ENCODE results near the gene IL1R2.

Gene IL1R2

DNA sequence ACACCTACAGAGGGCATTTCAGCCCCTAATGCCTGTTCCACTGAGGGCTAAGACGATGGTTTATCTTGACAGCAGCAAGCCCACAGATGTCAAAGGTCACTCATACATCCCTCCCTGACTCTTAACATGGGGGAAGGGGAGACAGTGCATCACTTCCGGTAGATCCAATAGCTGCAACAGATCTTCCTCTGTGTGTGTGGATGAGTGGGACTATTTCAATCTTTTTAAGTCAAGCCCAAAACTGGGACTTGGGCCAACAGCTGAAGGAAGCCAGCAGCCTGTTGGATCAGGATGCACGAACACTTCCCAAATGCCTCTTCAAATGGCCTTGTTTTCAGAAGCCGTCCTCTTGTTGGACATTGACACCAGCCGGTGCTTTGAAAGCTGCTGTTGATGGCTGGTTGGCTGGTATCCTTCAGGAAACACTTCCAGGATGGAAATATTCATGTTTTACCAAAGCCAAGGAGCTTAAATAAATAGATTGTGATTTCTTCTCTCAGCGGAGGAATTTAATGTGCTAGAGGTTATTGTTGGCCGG, 59.2 kb downstream of the IL1R2 start:
- Histone ChIP-seq H3K9me3 (ENCODE audit: control insufficient read depth, insufficient read depth, low read length) (no peaks in the 10 kb centered on the region), H3K27ac (ENCODE audit: low read depth, low read length) (no peak overlapping the region), H3F3A (ENCODE audit: control insufficient read depth, insufficient read depth) (no peaks in the 10 kb centered on the region), H3K4me3 (ENCODE audit: low read length) (no peak overlapping the region), H3K4me2 (ENCODE audit: low read length) (no peak overlapping the region), H3K79me2 (ENCODE audit: control insufficient read depth, low read length) (no peaks in the 10 kb centered on the region), H3K9me2 (replicated peaks; ENCODE audit: control insufficient read depth, low read length) (no peaks in the 10 kb centered on the region), H3K4me1 (ENCODE audit: control insufficient read depth, low read length) (no peaks in the 10 kb centered on the region), H3K36me3 (ENCODE audit: control insufficient read depth, low read length) (no peaks in the 10 kb centered on the region), H4K20me1 (ENCODE audit: control insufficient read depth, insufficient read depth, low read depth, low read length) (no peaks in the 10 kb centered on the region), H3K27me3 (ENCODE audit: control insufficient read depth, low read length) (peaks cover 6% of the 10 kb centered on the region; the same call in 1 of the 2 replicates)
- TF ChIP-seq, protein P1, sequence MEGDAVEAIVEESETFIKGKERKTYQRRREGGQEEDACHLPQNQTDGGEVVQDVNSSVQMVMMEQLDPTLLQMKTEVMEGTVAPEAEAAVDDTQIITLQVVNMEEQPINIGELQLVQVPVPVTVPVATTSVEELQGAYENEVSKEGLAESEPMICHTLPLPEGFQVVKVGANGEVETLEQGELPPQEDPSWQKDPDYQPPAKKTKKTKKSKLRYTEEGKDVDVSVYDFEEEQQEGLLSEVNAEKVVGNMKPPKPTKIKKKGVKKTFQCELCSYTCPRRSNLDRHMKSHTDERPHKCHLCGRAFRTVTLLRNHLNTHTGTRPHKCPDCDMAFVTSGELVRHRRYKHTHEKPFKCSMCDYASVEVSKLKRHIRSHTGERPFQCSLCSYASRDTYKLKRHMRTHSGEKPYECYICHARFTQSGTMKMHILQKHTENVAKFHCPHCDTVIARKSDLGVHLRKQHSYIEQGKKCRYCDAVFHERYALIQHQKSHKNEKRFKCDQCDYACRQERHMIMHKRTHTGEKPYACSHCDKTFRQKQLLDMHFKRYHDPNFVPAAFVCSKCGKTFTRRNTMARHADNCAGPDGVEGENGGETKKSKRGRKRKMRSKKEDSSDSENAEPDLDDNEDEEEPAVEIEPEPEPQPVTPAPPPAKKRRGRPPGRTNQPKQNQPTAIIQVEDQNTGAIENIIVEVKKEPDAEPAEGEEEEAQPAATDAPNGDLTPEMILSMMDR (IDR thresholded peaks at IDR 0.05; ENCODE audit: low read depth, low read length, poor library complexity, severe bottlenecking) = no peak
- TF ChIP-seq EZH2phosphoT487 (IDR thresholded peaks at IDR 0.05; ENCODE audit: borderline replicate concordance, low read length) = no peak

DNA sequence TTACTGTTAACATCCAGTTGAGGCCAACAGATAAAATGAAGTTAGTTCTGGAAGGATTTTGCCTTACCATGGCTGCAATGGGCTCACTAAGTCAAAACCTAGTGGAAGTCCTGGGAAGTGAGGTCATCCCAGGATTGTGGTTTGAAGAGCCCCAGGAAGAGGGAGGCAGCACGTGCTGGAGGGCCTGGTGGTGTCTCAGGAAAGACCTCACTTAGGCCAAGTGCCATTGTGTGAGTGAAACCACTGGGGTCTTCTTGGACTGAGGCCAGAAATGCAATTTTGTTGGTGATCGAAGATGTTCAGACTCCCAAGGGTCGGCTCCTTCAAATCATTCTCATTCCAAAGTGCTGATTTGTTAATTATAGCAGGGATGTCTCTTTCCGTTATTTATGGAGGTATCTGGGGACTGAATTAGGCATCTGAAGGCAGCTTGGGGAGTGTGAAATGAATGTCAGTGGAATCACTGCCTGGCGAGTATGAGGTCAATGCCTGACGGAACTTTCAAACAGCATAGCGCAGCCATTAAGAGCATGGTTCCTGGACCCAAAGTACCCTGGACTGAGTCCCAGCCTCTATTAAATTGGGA, 60.0 kb downstream of the IL1R2 start:
- no peaks in the 10 kb centered on the region for H3K9me2 ChIP-seq (replicated peaks; ENCODE audit: control insufficient read depth, low read length)
- TF ChIP-seq, protein P1 (IDR thresholded peaks at IDR 0.05; ENCODE audit: low read depth, low read length, poor library complexity, severe bottlenecking) = no peak
- TF ChIP-seq EZH2phosphoT487 (IDR thresholded peaks at IDR 0.05; ENCODE audit: borderline replicate concordance, low read length) = no peak
- no peaks in the 10 kb centered on the region for H4K20me1 ChIP-seq (ENCODE audit: control insufficient read depth, insufficient read depth, low read depth, low read length)
- H3K4me3 ChIP-seq (ENCODE audit: low read length) = no peak overlapping the region
- H3K27me3 ChIP-seq (ENCODE audit: control insufficient read depth, low read length) = peaks cover 3% of the 10 kb centered on the region; the same call in 1 of the 2 replicates
- no peaks in the 10 kb centered on the region for H3K9me3 ChIP-seq (ENCODE audit: control insufficient read depth, insufficient read depth, low read length)
- H3K79me2 ChIP-seq (ENCODE audit: control insufficient read depth, low read length) = no peaks in the 10 kb centered on the region
- H3K4me2 ChIP-seq (ENCODE audit: low read length) = no peak overlapping the region
- H3K27ac ChIP-seq (ENCODE audit: low read depth, low read length) = no peak overlapping the region
- no peaks in the 10 kb centered on the region for H3F3A ChIP-seq (ENCODE audit: control insufficient read depth, insufficient read depth)
- H3K4me1 ChIP-seq (ENCODE audit: control insufficient read depth, low read length) = no peaks in the 10 kb centered on the region
- H3K36me3 ChIP-seq (ENCODE audit: control insufficient read depth, low read length) = no peaks in the 10 kb centered on the region

DNA sequence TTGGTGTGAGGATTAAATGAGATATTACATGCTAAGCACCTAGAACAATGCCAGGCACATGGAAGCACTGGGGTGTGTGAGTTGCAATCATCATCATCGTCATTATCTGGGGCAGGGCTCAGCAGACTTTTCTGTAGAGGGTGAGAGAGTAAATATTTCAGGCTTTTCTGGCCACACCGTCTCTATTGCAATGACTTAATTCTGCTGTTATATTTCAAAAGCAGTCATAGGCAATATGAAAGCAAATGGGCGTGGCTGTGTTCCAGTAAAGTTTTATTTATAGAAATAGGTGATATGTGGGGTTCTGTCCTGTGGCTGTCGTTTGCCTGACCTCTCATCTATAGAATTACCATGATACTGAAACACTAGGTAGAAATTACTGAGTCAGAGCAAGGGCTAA, 60.6 kb downstream of the IL1R2 start:
- Histone ChIP-seq H3K9me3 (ENCODE audit: control insufficient read depth, insufficient read depth, low read length) (no peaks in the 10 kb centered on the region), H3K4me2 (ENCODE audit: low read length) (no peak overlapping the region), H3K9me2 (replicated peaks; ENCODE audit: control insufficient read depth, low read length) (no peaks in the 10 kb centered on the region), H4K20me1 (ENCODE audit: control insufficient read depth, insufficient read depth, low read depth, low read length) (no peaks in the 10 kb centered on the region), H3K4me3 (ENCODE audit: low read length) (no peak overlapping the region), H3K4me1 (ENCODE audit: control insufficient read depth, low read length) (no peaks in the 10 kb centered on the region), H3K27me3 (ENCODE audit: control insufficient read depth, low read length) (no peaks in the 10 kb centered on the region), H3F3A (ENCODE audit: control insufficient read depth, insufficient read depth) (no peaks in the 10 kb centered on the region), H3K27ac (ENCODE audit: low read depth, low read length) (no peak overlapping the region), H3K36me3 (ENCODE audit: control insufficient read depth, low read length) (no peaks in the 10 kb centered on the region), H3K79me2 (ENCODE audit: control insufficient read depth, low read length) (no peaks in the 10 kb centered on the region)
- TF ChIP-seq, protein P1 (IDR thresholded peaks at IDR 0.05; ENCODE audit: low read depth, low read length, poor library complexity, severe bottlenecking) = no peak
- no peak for TF ChIP-seq EZH2phosphoT487 (IDR thresholded peaks at IDR 0.05; ENCODE audit: borderline replicate concordance, low read length)
